Activated CD8-positive, alpha-beta T cell treated with anti-CD3 and anti-CD28 coated beads for 36 hours (primary cell): Measurements from ENCODE around the gene DCC. TPM values are rescaled to one million over a fixed set of nuclear protein-coding genes. Genes with fewer than 3 reads are reported as not detected.
A peak's percentile ranks its signal among the peaks of the same experiment; 100 is the strongest.

Experiments used
- ATAC-seq: fragments of 200-7000 bp; cut with Tn5 transposase; one replicate; pipeline ENCODE4 v1.10.0; 2021; ENCODE audit warnings: mild to moderate bottlenecking, moderate library complexity
- CTCF ChIA-PET: fragments of 350-600 bp; sonication (Branson Sonifier 250); formaldehyde crosslinking; loops from one replicate; lab custom pipeline; 2021; ENCODE audit warnings: antibody characterized with exemption; lab: Charles Lee
- POLR2A ChIA-PET: fragments of 350-600 bp; sonication (Branson Sonifier 250); formaldehyde crosslinking; loops from one replicate; lab custom pipeline; 2021; ENCODE audit warnings: antibody characterized with exemption; lab: Charles Lee
- DNase-seq: peaks from one replicate; pipeline ENCODE4 v3.0.0-alpha.2; 2020
- H3K27ac Mint-ChIP-seq: one replicate; pipeline ENCODE4 v1.8.0; 2021; ENCODE audit warnings: mild to moderate bottlenecking, mixed read lengths
- H3K27me3 Mint-ChIP-seq: one replicate; pipeline ENCODE4 v1.8.0; 2021; ENCODE audit warnings: mixed read lengths
- H3K36me3 Mint-ChIP-seq: one replicate; pipeline ENCODE4 v1.8.0; 2021; ENCODE audit warnings: low read depth, mixed read lengths
- H3K4me1 Mint-ChIP-seq: one replicate; pipeline ENCODE4 v1.8.0; 2021; ENCODE audit warnings: low read depth, mixed read lengths
- H3K4me3 Mint-ChIP-seq: one replicate; pipeline ENCODE4 v1.8.0; 2021; ENCODE audit warnings: mild to moderate bottlenecking, moderate library complexity, mixed read lengths
- H3K9me3 Mint-ChIP-seq: one replicate; pipeline ENCODE4 v1.8.0; 2021; ENCODE audit warnings: mixed read lengths
- intact Hi-C: fragments of 100-400 bp; cut with micrococcal nuclease; formaldehyde crosslinking; loops from one replicate; pipeline ENCODE4 v1.10.0; 2022
- total RNA-seq, 2 experiments: library from RNA; stranded (reverse); gene quantifications; one replicate each; pipeline ENCODE4 v1.2.3, GENCODE V29; 2021
- TF ChIP-seq, protein P1 (sequence below): fragments of 200-600 bp; IDR thresholded peaks from one replicate; pipeline ENCODE4 v1.8.0; 2022; ENCODE audit warnings: antibody characterized with exemption, mild to moderate bottlenecking

DCC gene
- total RNA-seq, 2 experiments from 2014 or later: not detected

DNA sequence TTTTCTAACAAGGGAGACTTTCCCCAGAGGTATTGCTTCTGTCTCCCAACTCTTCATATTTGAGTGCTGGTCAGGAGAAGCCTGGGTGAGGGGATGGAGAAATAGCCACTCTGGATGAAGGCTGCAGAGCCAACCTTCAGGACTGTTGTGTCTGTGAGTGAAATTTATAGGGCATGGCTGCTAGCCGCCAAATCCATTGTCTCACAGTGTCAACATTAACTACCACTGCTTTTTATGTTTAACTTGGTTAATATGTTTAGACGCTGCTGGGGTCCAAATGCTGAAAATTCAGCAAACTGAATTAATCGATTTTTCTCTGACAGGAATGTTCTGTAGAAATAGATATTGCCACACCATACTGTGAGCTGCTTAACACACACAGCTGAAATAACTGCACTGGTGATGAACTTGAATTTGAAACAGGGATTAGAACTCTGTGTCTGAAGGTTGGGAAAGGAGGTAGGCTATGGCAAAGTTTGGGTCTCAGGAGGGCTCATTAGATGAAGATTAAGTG is 281.0 kb downstream of the DCC start:
- CTCF ChIA-PET: no interaction called here
- Mint-ChIP-seq H3K36me3 (no peaks in the 10 kb centered on the region), H3K4me3 (no peak overlapping the region), H3K4me1 (no peaks in the 10 kb centered on the region), H3K9me3 (peaks cover 2% of the 10 kb centered on the region), H3K27me3 (no peaks in the 10 kb centered on the region), H3K27ac (no peak overlapping the region)
- TF ChIP-seq, protein P1, sequence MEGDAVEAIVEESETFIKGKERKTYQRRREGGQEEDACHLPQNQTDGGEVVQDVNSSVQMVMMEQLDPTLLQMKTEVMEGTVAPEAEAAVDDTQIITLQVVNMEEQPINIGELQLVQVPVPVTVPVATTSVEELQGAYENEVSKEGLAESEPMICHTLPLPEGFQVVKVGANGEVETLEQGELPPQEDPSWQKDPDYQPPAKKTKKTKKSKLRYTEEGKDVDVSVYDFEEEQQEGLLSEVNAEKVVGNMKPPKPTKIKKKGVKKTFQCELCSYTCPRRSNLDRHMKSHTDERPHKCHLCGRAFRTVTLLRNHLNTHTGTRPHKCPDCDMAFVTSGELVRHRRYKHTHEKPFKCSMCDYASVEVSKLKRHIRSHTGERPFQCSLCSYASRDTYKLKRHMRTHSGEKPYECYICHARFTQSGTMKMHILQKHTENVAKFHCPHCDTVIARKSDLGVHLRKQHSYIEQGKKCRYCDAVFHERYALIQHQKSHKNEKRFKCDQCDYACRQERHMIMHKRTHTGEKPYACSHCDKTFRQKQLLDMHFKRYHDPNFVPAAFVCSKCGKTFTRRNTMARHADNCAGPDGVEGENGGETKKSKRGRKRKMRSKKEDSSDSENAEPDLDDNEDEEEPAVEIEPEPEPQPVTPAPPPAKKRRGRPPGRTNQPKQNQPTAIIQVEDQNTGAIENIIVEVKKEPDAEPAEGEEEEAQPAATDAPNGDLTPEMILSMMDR: no peak
- intact Hi-C loops: no loop called here
- ATAC-seq: no peak
- no peak for DNase-seq
- POLR2A ChIA-PET: no interaction called here

DNA sequence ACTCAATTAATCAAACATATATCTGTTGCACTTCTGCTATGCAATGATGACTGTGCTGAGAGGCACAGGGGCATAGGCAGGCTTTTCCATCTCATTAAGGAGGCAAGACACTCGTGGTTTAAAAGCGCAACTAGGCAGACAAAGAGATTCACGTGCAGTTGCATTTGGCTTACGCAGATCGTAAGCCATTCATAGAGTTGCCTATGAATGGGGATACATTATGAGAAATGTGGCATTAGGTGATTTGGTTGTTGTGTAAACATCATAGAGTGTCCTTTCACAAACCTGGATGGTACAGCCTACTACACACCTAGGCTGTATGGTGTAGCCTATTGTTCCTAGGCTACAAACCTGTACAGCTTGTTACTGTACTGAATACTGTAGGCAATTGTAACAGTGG is 284.7 kb downstream of the DCC start:
- CTCF ChIA-PET: no interaction called here
- DNase-seq (no peak), ATAC-seq (no peak)
- no peak overlapping the region for H3K27ac Mint-ChIP-seq
- POLR2A ChIA-PET: no interaction called here
- intact Hi-C loops: no loop called here
- no peaks in the 10 kb centered on the region for H3K27me3 Mint-ChIP-seq
- H3K4me3 Mint-ChIP-seq: no peak overlapping the region
- H3K36me3 Mint-ChIP-seq: no peaks in the 10 kb centered on the region
- H3K4me1 Mint-ChIP-seq: no peaks in the 10 kb centered on the region
- TF ChIP-seq, protein P1: no peak
- H3K9me3 Mint-ChIP-seq: peaks cover 2% of the 10 kb centered on the region

DNA sequence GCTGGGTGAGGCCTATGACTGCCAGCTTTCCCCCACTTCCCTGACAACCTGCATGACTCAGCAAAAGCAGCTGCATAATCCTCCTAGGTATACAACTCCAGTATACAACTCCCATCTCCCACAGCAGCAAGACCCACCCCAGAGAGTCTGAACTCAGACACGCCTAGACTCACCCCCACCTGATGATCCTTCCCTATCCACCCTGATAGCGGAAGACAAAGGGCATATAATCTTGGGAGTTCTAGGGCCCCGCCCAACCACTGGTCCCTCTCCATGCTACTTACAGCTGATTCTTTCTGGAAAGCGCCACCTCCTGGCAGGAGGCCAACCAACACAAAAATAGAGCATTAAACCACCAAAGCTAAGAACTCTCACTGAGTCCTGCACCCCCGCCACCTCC is 296.5 kb downstream of the DCC start:
- Mint-ChIP-seq H3K9me3 (peaks cover 11% of the 10 kb centered on the region), H3K4me3 (no peak overlapping the region), H3K27ac (no peak overlapping the region), H3K36me3 (no peaks in the 10 kb centered on the region), H3K27me3 (no peaks in the 10 kb centered on the region), H3K4me1 (no peaks in the 10 kb centered on the region)
- TF ChIP-seq, protein P1: no peak
- ChIA-PET POLR2A (no interaction called here), CTCF (no interaction called here)
- peak; percentile 2 for DNase-seq
- intact Hi-C loops: no loop called here
- no peak for ATAC-seq

GRCh38 chr18:52648201-52648600 is 308.2 kb downstream of the DCC start:
- H3K27me3 Mint-ChIP-seq: no peaks in the 10 kb centered on the region
- H3K9me3 Mint-ChIP-seq: peaks cover 6% of the 10 kb centered on the region
- TF ChIP-seq, protein P1: no peak
- no peak overlapping the region for H3K4me3 Mint-ChIP-seq
- ChIA-PET POLR2A (no interaction called here), CTCF (no interaction called here)
- DNase-seq: no peak
- intact Hi-C loops: no loop called here
- H3K36me3 Mint-ChIP-seq: no peaks in the 10 kb centered on the region
- H3K4me1 Mint-ChIP-seq: no peaks in the 10 kb centered on the region
- H3K27ac Mint-ChIP-seq: no peak overlapping the region
- ATAC-seq: no peak

GRCh38 chr18:52652391-52652790 is 312.4 kb downstream of the DCC start:
- DNase-seq (no peak), ATAC-seq (no peak)
- intact Hi-C loops: no loop called here
- no peak overlapping the region for H3K27ac Mint-ChIP-seq
- no peaks in the 10 kb centered on the region for H3K36me3 Mint-ChIP-seq
- H3K4me3 Mint-ChIP-seq: no peak overlapping the region
- TF ChIP-seq, protein P1: no peak
- H3K27me3 Mint-ChIP-seq: no peaks in the 10 kb centered on the region
- ChIA-PET CTCF (no interaction called here), POLR2A (no interaction called here)
- peaks cover 2% of the 10 kb centered on the region for H3K9me3 Mint-ChIP-seq
- H3K4me1 Mint-ChIP-seq: no peaks in the 10 kb centered on the region
